Measurements from ENCODE around the gene FILIP1L. TPM values are rescaled to one million over a fixed set of nuclear protein-coding genes. Genes with fewer than 3 reads are reported as not detected.

FILIP1L gene
- total and polyA plus RNA-seq, 7 donors = 9.2 to 274 (median 78.5) TPM

DNA sequence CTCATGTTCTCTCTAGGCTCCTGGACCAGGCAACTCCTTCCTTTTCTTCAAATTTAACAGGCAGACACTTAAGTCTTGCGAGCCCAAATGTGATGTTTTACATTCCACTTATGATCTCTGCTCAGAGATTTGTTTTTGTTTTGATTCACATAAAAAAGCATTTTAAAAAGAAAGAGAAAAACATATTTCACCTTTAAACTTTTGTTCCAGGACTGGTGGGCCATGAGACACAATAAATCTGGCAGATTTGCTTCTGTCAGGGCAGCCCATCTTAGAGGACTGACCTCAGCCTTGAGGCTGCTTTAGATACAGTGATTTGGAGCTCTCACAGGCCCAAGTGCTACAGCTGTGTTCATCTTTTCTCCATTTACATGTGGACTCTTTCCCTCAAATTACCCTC, 244.7 kb downstream of the FILIP1L start:
- 84 to 90% (median 85%) methylated on average over 1 of the region's 1 CpG for WGBS, 3 donors
- Histone ChIP-seq H3K4me1 (peaks cover 59% of the 10 kb centered on the region), H3K4me3 (peak overlapping the region; percentile 43), H3K9me3 (no peaks in the 10 kb centered on the region), H3K36me3 (ENCODE audit: insufficient read depth in 1 of 2, low read depth in 1 of 2) (peaks cover 0 to 29% of the 10 kb centered on the region in 2 donors), H3K27me3 (ENCODE audit: insufficient read depth in 3 of 3, low read length in 2 of 3) (no peaks in the 10 kb centered on the region), H3K27ac (peak overlapping the region; percentile 73)
- intact Hi-C loops (cut with DNase I) = loop anchor here in 1 of 2 donors (10.0 kb wide), 2 partner anchors 135 to 175 kb away; no protein-coding TSS in a partner anchor
- TF ChIP-seq, protein P1, sequence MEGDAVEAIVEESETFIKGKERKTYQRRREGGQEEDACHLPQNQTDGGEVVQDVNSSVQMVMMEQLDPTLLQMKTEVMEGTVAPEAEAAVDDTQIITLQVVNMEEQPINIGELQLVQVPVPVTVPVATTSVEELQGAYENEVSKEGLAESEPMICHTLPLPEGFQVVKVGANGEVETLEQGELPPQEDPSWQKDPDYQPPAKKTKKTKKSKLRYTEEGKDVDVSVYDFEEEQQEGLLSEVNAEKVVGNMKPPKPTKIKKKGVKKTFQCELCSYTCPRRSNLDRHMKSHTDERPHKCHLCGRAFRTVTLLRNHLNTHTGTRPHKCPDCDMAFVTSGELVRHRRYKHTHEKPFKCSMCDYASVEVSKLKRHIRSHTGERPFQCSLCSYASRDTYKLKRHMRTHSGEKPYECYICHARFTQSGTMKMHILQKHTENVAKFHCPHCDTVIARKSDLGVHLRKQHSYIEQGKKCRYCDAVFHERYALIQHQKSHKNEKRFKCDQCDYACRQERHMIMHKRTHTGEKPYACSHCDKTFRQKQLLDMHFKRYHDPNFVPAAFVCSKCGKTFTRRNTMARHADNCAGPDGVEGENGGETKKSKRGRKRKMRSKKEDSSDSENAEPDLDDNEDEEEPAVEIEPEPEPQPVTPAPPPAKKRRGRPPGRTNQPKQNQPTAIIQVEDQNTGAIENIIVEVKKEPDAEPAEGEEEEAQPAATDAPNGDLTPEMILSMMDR (IDR thresholded peaks at IDR 0.05) = no peak
- DNase-seq (no peak), ATAC-seq (no peak)

DNA sequence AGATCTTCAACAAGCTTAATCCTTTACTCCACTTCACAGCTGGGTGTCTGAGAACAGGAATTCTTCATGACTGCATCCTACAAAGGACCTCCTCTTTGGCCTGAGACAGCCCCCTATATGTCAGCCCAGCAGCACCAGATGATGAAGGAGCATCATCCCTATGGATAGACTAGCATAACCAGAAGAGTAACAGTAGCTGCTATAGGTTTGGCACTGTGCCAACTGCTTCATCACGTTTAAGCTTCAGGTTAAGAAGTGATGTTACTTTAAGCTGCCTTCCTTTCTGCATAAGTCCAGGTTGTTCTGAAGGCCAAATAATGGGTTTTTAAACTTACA, 246.0 kb downstream of the FILIP1L start:
- H3K4me1 ChIP-seq = peaks cover 65% of the 10 kb centered on the region
- 4 to 21% (median 7%) methylated on average over 1 of the region's 1 CpG for WGBS, 3 donors
- H3K27me3 ChIP-seq (ENCODE audit: insufficient read depth in 3 of 3, low read length in 2 of 3) = no peaks in the 10 kb centered on the region
- intact Hi-C loops (cut with DNase I) = no loop called here
- TF ChIP-seq, protein P1 (IDR thresholded peaks at IDR 0.05) = no peak
- peak overlapping the region; percentile 62 for H3K27ac ChIP-seq
- H3K36me3 ChIP-seq (ENCODE audit: insufficient read depth in 1 of 2, low read depth in 1 of 2) = peaks cover 0 to 40% of the 10 kb centered on the region in 2 donors
- H3K9me3 ChIP-seq = no peaks in the 10 kb centered on the region
- peak in 2 of 4 donors; percentile 8 to 18 for ATAC-seq
- DNase-seq = no peak
- peak overlapping the region; percentile 10 for H3K4me3 ChIP-seq

DNA sequence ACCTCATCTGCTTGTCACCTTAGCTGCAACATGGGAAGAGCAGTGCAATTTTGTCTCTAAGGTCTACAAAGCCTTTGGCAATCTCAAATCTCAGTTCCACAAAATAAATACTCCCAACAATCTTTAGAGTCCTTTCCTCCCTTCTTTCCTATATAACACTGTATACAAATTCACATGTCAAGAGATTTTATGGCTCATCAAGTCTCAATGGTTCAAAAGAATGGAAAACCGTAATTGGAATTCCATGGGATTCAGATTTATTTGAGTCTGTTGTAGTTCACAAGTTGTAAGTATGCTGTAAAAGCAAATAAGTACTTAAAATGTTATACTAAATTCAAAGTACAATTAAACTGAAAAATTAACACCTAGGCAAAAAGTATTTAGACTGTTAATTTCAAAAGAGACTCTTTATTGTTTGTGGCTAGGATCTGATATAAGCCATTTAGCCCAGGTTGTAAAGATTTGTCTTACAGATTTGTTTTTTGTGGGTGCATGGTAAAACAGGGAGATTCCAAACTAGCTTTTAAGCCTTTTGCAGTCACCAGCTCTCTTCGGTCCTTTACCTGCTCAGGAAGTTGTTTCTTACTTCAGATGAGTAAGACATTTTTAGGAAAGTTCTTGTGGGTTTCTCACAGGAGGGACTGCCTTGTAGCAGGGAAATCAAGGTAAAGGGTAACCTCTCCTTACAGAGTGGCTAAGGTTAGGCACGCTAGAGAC, 246.5 kb downstream of the FILIP1L start:
- intact Hi-C loops (cut with DNase I) = no loop called here
- Histone ChIP-seq H3K36me3 (ENCODE audit: insufficient read depth in 1 of 2, low read depth in 1 of 2) (peaks cover 1 to 45% of the 10 kb centered on the region in 2 donors), H3K27me3 (ENCODE audit: insufficient read depth in 3 of 3, low read length in 2 of 3) (no peaks in the 10 kb centered on the region), H3K4me3 (peak overlapping the region; percentile 10), H3K27ac (peak overlapping the region; percentile 62), H3K4me1 (peaks cover 60% of the 10 kb centered on the region), H3K9me3 (no peaks in the 10 kb centered on the region)
- ATAC-seq (no peak), DNase-seq (no peak)
- TF ChIP-seq, protein P1 (IDR thresholded peaks at IDR 0.05) = no peak
- WGBS, 3 donors = 79 to 87% (median 86%) methylated on average over 3 of the region's 3 CpGs

DNA sequence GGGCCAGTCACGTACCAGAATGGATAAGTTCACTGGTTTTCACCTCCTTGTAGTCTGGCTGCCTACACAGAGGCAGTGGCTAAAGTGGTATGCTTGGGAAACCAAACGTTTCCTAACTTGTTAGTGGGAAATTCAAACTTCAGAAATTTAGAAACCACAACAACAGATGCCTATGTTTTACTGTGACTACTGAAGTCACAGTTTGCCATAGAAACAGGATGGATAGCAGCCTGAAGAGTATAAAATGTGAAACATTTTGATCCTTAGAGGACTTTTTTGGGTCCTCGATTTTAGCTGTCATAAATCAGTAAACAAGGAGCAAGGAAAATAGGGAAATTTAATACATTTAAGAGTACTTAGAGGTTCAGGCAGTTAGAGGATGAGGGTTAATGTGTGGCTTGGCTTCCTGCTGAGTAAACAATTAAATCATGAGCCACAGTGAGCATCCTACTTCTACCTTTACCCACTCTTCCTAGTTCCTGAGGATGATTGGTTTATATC, 248.0 kb downstream of the FILIP1L start:
- DNase-seq (no peak), ATAC-seq (no peak)
- Histone ChIP-seq H3K27me3 (ENCODE audit: insufficient read depth in 3 of 3, low read length in 2 of 3) (no peaks in the 10 kb centered on the region), H3K36me3 (ENCODE audit: insufficient read depth in 1 of 2, low read depth in 1 of 2) (peaks cover 3 to 57% of the 10 kb centered on the region in 2 donors), H3K27ac (peak overlapping the region; percentile 58), H3K4me1 (peaks cover 66% of the 10 kb centered on the region), H3K9me3 (no peaks in the 10 kb centered on the region), H3K4me3 (no peak overlapping the region)
- TF ChIP-seq, protein P1 (IDR thresholded peaks at IDR 0.05) = no peak
- intact Hi-C loops (cut with DNase I) = no loop called here
- WGBS, 3 donors = 36 to 47% (median 41%) methylated on average over 3 of the region's 3 CpGs
